GM23338 (cell line): Measurements from ENCODE around the gene ATXN7L1. TPM values are rescaled to one million over a fixed set of nuclear protein-coding genes. Genes with fewer than 3 reads are reported as not detected.

ENCODE experiments used
- ATAC-seq: fragments of 200-7000 bp; cut with Tn5 transposase; 3 replicates; pipeline ENCODE4 v1.9.1; 2020
- DNase-seq: peaks from one replicate; pipeline ENCODE4 v3.0.0-alpha.2; 2015; ENCODE audit warnings: low spot score
- H2AFZ ChIP-seq: fragments of 200-600 bp; sonication (generic); 2 replicates; pipeline ENCODE4 v1.8.0; 2016; ENCODE audit warnings: antibody characterized with exemption, mild to moderate bottlenecking, moderate library complexity
- H3F3A ChIP-seq: fragments of 200-600 bp; sonication (generic); replicated peaks from 2 replicates; pipeline ENCODE4 v1.8.0; 2017; ENCODE audit warnings: antibody characterized with exemption, mixed run types, low read depth
- H3K27ac ChIP-seq: fragments of 200-600 bp; sonication (generic); 2 replicates; pipeline ENCODE4 v1.6.1; 2016; ENCODE audit warnings: low read depth
- H3K27me3 ChIP-seq: fragments of 200-600 bp; sonication (generic); 2 replicates; pipeline ENCODE4 v1.8.0; 2016; ENCODE audit warnings: mild to moderate bottlenecking, mixed run types, moderate library complexity; ENCODE audit not compliant: insufficient read depth
- H3K36me3 ChIP-seq: fragments of 200-600 bp; sonication (generic); 2 replicates; pipeline ENCODE4 v1.8.0; 2016; ENCODE audit warnings: mild to moderate bottlenecking; ENCODE audit not compliant: insufficient read depth
- H3K4me1 ChIP-seq: fragments of 200-600 bp; sonication (generic); 2 replicates; pipeline ENCODE4 v1.8.0; 2016; ENCODE audit warnings: mild to moderate bottlenecking, moderate library complexity; ENCODE audit not compliant: insufficient read depth
- H3K4me2 ChIP-seq: fragments of 200-600 bp; sonication (generic); 2 replicates; pipeline ENCODE4 v1.7.1; 2017; ENCODE audit warnings: mixed run types
- H3K4me3 ChIP-seq: fragments of 200-600 bp; sonication (generic); 2 replicates; pipeline ENCODE4 v1.6.1; 2016; ENCODE audit warnings: mixed run types
- H3K79me2 ChIP-seq: fragments of 200-600 bp; sonication (generic); replicated peaks from 2 replicates; pipeline ENCODE4 v1.8.0; 2017; ENCODE audit warnings: mild to moderate bottlenecking; ENCODE audit not compliant: insufficient read depth
- H3K9me2 ChIP-seq: fragments of 200-600 bp; sonication (generic); 2 replicates; pipeline ENCODE4 v1.8.0; 2017; ENCODE audit not compliant: insufficient read depth
- H4K20me1 ChIP-seq: fragments of 200-600 bp; sonication (generic); replicated peaks from 2 replicates; pipeline ENCODE4 v1.8.0; 2017; ENCODE audit warnings: mild to moderate bottlenecking; ENCODE audit not compliant: insufficient read depth
- H3K27ac Mint-ChIP-seq: 2 replicates; pipeline ENCODE4 v1.8.0; 2020; ENCODE audit warnings: inconsistent platforms, mild to moderate bottlenecking, moderate library complexity, mixed read lengths
- H3K27me3 Mint-ChIP-seq: 3 replicates; pipeline ENCODE4 v1.8.0; 2022; ENCODE audit warnings: low read depth, mild to moderate bottlenecking, moderate library complexity, mixed read lengths, inconsistent platforms; ENCODE audit not compliant: insufficient read depth, poor library complexity
- H3K36me3 Mint-ChIP-seq: 3 replicates; pipeline ENCODE4 v1.8.0; 2021; ENCODE audit warnings: low read depth, mild to moderate bottlenecking, inconsistent platforms, moderate library complexity, mixed read lengths
- H3K4me1 Mint-ChIP-seq: 3 replicates; pipeline ENCODE4 v1.8.0; 2020; ENCODE audit warnings: mild to moderate bottlenecking, inconsistent platforms, mixed read lengths
- H3K4me3 Mint-ChIP-seq: 3 replicates; pipeline ENCODE4 v1.8.0; 2021; ENCODE audit warnings: moderate library complexity, mild to moderate bottlenecking, inconsistent platforms, mixed read lengths
- H3K9me3 Mint-ChIP-seq: 3 replicates; pipeline ENCODE4 v1.8.0; 2020; ENCODE audit warnings: moderate library complexity, mild to moderate bottlenecking, inconsistent platforms, mixed read lengths
- EZH2phosphoT487 ChIP-seq: fragments of 200-600 bp; sonication (generic); IDR thresholded peaks from one replicate; pipeline ENCODE4 v1.8.1; 2018; ENCODE audit warnings: antibody characterized with exemption; ENCODE audit not compliant: unreplicated experiment
- JUNB ChIP-seq: IDR thresholded peaks from one replicate; pipeline ENCODE4 v1.6.1; 2016; ENCODE audit warnings: antibody characterized with exemption; ENCODE audit not compliant: unreplicated experiment
- NANOG ChIP-seq: IDR thresholded peaks from 2 replicates; pipeline ENCODE4 v1.6.1; 2016; ENCODE audit warnings: antibody characterized with exemption, borderline replicate concordance
- STAT1 ChIP-seq: IDR thresholded peaks from one replicate; pipeline ENCODE4 v1.6.1; 2016; ENCODE audit warnings: antibody characterized with exemption; ENCODE audit not compliant: unreplicated experiment
- ZNF114 ChIP-seq: fragments of 250-450 bp; sonication (Bioruptor Pico); IDR thresholded peaks from 2 replicates; pipeline ENCODE4 v1.5.0; 2020; ENCODE audit warnings: mild to moderate bottlenecking, moderate library complexity
- polyA plus RNA-seq: library from polyadenylated mRNA; unstranded; fragments of >200 nt; fragmentation: Nextera tagmentation; extraction: Ambion mirVana; gene quantifications from 2 replicates; pipeline ENCODE4 v1.2.1, GENCODE V29; 2016
- total RNA-seq: library from RNA; depleted of rRNA; stranded (reverse); fragments of >200 nt; shearing (Covaris generic); gene quantifications from 2 replicates; pipeline ENCODE4 v1.2.3, GENCODE V29; 2014
- TF ChIP-seq, protein P1 (sequence below): fragments of 250-450 bp; sonication (Bioruptor Pico); IDR thresholded peaks from 2 replicates; pipeline ENCODE4 v1.5.0; 2020; ENCODE audit warnings: mild to moderate bottlenecking, moderate library complexity
- TF ChIP-seq, protein P2 (sequence below): IDR thresholded peaks from 2 replicates; pipeline ENCODE4 v1.6.1; 2016; ENCODE audit warnings: antibody characterized with exemption
- TF ChIP-seq, protein P3 (sequence below), 2 experiments: fragments of 200-600 bp in 1 of 2; sonication (generic) in 1 of 2; conservative IDR thresholded peaks; 2 replicates each; pipeline versions ENCODE4 v1.5.1 to v1.6.1; 2016 to 2017; ENCODE audit warnings: antibody characterized with exemption in 2 of 2, low read depth in 2 of 2, mild to moderate bottlenecking in 2 of 2, moderate library complexity in 1 of 2
- TF ChIP-seq, protein P4 (sequence below): IDR thresholded peaks from one replicate; pipeline ENCODE4 v1.6.1; 2018; ENCODE audit warnings: antibody characterized with exemption; ENCODE audit not compliant: unreplicated experiment

The ATXN7L1 gene
- total and polyA plus RNA-seq, 2 experiments from 2014 or later: 22.8 to 29.8 TPM

DNA sequence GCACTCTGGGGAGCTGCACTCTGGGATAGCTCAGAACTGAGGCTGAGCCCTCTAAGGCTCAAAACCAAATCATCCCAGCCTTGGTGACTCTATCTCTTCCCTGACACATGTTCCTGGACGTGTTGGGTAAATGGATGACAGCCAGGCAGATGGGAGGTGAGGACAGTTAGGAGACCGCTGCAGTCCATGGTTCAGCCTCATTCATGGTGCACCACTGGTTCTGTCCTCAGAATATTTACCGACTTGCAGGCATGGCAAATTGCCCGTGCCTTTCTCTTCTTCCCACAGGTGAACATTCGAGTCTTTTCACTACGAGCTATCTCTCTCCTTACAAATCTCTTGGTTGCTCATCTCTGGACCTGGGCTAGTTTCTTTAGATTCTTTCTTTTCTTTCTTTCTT is 214.8 kb downstream of the ATXN7L1 start (continued):
- TF ChIP-seq, protein P1, sequence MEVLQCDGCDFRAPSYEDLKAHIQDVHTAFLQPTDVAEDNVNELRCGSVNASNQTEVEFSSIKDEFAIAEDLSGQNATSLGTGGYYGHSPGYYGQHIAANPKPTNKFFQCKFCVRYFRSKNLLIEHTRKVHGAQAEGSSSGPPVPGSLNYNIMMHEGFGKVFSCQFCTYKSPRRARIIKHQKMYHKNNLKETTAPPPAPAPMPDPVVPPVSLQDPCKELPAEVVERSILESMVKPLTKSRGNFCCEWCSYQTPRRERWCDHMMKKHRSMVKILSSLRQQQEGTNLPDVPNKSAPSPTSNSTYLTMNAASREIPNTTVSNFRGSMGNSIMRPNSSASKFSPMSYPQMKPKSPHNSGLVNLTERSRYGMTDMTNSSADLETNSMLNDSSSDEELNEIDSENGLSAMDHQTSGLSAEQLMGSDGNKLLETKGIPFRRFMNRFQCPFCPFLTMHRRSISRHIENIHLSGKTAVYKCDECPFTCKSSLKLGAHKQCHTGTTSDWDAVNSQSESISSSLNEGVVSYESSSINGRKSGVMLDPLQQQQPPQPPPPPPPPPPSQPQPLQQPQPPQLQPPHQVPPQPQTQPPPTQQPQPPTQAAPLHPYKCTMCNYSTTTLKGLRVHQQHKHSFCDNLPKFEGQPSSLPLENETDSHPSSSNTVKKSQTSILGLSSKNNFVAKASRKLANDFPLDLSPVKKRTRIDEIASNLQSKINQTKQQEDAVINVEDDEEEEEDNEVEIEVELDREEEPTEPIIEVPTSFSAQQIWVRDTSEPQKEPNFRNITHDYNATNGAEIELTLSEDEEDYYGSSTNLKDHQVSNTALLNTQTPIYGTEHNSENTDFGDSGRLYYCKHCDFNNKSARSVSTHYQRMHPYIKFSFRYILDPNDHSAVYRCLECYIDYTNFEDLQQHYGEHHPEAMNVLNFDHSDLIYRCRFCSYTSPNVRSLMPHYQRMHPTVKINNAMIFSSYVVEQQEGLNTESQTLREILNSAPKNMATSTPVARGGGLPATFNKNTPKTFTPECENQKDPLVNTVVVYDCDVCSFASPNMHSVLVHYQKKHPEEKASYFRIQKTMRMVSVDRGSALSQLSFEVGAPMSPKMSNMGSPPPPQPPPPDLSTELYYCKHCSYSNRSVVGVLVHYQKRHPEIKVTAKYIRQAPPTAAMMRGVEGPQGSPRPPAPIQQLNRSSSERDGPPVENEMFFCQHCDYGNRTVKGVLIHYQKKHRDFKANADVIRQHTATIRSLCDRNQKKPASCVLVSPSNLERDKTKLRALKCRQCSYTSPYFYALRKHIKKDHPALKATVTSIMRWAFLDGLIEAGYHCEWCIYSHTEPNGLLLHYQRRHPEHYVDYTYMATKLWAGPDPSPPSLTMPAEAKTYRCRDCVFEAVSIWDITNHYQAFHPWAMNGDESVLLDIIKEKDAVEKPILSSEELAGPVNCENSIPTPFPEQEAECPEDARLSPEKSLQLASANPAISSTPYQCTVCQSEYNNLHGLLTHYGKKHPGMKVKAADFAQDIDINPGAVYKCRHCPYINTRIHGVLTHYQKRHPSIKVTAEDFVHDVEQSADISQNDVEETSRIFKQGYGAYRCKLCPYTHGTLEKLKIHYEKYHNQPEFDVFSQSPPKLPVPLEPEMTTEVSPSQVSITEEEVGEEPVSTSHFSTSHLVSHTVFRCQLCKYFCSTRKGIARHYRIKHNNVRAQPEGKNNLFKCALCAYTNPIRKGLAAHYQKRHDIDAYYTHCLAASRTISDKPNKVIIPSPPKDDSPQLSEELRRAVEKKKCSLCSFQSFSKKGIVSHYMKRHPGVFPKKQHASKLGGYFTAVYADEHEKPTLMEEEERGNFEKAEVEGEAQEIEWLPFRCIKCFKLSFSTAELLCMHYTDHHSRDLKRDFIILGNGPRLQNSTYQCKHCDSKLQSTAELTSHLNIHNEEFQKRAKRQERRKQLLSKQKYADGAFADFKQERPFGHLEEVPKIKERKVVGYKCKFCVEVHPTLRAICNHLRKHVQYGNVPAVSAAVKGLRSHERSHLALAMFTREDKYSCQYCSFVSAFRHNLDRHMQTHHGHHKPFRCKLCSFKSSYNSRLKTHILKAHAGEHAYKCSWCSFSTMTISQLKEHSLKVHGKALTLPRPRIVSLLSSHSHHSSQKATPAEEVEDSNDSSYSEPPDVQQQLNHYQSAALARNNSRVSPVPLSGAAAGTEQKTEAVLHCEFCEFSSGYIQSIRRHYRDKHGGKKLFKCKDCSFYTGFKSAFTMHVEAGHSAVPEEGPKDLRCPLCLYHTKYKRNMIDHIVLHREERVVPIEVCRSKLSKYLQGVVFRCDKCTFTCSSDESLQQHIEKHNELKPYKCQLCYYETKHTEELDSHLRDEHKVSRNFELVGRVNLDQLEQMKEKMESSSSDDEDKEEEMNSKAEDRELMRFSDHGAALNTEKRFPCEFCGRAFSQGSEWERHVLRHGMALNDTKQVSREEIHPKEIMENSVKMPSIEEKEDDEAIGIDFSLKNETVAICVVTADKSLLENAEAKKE (CRISPR knock-in tag): no peak
- TF ChIP-seq, protein P2, sequence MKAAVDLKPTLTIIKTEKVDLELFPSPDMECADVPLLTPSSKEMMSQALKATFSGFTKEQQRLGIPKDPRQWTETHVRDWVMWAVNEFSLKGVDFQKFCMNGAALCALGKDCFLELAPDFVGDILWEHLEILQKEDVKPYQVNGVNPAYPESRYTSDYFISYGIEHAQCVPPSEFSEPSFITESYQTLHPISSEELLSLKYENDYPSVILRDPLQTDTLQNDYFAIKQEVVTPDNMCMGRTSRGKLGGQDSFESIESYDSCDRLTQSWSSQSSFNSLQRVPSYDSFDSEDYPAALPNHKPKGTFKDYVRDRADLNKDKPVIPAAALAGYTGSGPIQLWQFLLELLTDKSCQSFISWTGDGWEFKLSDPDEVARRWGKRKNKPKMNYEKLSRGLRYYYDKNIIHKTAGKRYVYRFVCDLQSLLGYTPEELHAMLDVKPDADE: no peak
- TF ChIP-seq JUNB: no peak
- no peak for TF ChIP-seq NANOG
- no peak for TF ChIP-seq EZH2phosphoT487
- TF ChIP-seq STAT1: no peak
- no peak for TF ChIP-seq ZNF114 (CRISPR knock-in tag)

DNA sequence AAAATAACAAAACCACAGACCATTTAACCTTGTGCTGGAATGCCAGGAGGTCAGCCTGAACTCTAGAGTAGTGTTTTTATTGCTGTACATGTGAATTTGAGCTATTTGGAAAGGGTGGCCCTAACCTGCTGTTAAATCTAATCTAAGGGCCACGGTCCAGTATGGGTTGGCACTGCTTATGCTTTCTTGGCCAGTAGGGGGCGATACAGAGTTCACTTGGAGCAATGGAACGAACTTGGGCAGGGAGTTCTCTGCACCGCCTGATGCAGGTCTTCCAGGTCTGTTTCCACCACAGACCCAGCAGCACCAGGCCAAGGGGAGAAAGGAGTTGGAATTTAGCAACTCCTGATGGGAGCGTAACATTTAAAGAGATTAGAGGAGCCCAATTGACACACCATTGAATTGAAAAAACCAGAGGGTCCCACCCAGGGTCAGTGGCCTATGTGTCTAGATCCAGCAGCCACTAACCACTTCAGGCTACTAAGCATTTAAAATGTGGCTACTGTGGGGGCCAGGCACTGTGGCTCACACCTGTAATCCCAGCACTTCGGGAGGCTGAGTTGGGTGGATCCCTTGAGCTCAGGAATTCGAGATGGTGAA is 219.4 kb downstream of the ATXN7L1 start:
- Histone ChIP-seq H3K79me2 (no peaks in the 10 kb centered on the region; the same call in 1 of the 2 replicates), H3F3A (peaks cover 33% of the 10 kb centered on the region), H3K4me1 (peaks cover 45% of the 10 kb centered on the region), H3K4me3 (no peak overlapping the region), H3K4me2 (no peak overlapping the region), H3K27ac (no peak overlapping the region; the same call in 1 of the 2 replicates), H3K36me3 (peaks cover 7% of the 10 kb centered on the region), H4K20me1 (no peaks in the 10 kb centered on the region), H3K9me2 (no peaks in the 10 kb centered on the region), H2AFZ (no peak overlapping the region), H3K27me3 (no peaks in the 10 kb centered on the region)
- Mint-ChIP-seq H3K27ac (0 out of 2 replicates have a peak overlapping the region, but pooled peaks have one; percentile 36), H3K4me3 (no peak overlapping the region), H3K9me3 (no peaks in the 10 kb centered on the region), H3K4me1 (peaks cover 51% of the 10 kb centered on the region), H3K27me3 (peaks cover 15% of the 10 kb centered on the region), H3K36me3 (peaks cover 38% of the 10 kb centered on the region)
- DNase-seq (peak; percentile 95), ATAC-seq (peak; percentile 58)
- TF ChIP-seq, protein P3, sequence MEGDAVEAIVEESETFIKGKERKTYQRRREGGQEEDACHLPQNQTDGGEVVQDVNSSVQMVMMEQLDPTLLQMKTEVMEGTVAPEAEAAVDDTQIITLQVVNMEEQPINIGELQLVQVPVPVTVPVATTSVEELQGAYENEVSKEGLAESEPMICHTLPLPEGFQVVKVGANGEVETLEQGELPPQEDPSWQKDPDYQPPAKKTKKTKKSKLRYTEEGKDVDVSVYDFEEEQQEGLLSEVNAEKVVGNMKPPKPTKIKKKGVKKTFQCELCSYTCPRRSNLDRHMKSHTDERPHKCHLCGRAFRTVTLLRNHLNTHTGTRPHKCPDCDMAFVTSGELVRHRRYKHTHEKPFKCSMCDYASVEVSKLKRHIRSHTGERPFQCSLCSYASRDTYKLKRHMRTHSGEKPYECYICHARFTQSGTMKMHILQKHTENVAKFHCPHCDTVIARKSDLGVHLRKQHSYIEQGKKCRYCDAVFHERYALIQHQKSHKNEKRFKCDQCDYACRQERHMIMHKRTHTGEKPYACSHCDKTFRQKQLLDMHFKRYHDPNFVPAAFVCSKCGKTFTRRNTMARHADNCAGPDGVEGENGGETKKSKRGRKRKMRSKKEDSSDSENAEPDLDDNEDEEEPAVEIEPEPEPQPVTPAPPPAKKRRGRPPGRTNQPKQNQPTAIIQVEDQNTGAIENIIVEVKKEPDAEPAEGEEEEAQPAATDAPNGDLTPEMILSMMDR (conservative IDR thresholded peaks at IDR 0.05; ENCODE audit: low read depth in 2 of 2): peak; percentile 92 to 98
- TF ChIP-seq, protein P4, sequence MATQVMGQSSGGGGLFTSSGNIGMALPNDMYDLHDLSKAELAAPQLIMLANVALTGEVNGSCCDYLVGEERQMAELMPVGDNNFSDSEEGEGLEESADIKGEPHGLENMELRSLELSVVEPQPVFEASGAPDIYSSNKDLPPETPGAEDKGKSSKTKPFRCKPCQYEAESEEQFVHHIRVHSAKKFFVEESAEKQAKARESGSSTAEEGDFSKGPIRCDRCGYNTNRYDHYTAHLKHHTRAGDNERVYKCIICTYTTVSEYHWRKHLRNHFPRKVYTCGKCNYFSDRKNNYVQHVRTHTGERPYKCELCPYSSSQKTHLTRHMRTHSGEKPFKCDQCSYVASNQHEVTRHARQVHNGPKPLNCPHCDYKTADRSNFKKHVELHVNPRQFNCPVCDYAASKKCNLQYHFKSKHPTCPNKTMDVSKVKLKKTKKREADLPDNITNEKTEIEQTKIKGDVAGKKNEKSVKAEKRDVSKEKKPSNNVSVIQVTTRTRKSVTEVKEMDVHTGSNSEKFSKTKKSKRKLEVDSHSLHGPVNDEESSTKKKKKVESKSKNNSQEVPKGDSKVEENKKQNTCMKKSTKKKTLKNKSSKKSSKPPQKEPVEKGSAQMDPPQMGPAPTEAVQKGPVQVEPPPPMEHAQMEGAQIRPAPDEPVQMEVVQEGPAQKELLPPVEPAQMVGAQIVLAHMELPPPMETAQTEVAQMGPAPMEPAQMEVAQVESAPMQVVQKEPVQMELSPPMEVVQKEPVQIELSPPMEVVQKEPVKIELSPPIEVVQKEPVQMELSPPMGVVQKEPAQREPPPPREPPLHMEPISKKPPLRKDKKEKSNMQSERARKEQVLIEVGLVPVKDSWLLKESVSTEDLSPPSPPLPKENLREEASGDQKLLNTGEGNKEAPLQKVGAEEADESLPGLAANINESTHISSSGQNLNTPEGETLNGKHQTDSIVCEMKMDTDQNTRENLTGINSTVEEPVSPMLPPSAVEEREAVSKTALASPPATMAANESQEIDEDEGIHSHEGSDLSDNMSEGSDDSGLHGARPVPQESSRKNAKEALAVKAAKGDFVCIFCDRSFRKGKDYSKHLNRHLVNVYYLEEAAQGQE: no peak
